HG02981 (cell line): ENCODE results near the gene BEST4.
"Not testable (repeated sequence)": the region's sequence is repeated elsewhere in the genome, so short reads cannot be mapped to it uniquely, and the experiment has no call there.

Experiments used
- ATAC-seq: cut with Tn5 transposase; IDR thresholded peaks from one replicate; pipeline ENCODE4 v1.9.1; 2021; ENCODE audit warnings: mild to moderate bottlenecking, moderate library complexity; ENCODE audit not compliant: unreplicated experiment

Gene BEST4

GRCh38 chr1:44819608-44820327 is 31.8 kb upstream of the BEST4 start:
- peak; percentile 81 for ATAC-seq

GRCh38 chr1:44819196-44819607 is 31.2 kb upstream of the BEST4 start:
- no peak for ATAC-seq

- ATAC-seq, result no peak
Observed at GRCh38 chr1:44817771-44818495, 30.0 kb upstream of the BEST4 start.

- ATAC-seq, result no peak
Observed at GRCh38 chr1:44817307-44817706, 29.3 kb upstream of the BEST4 start.

GRCh38 chr1:44815926-44816325 is 28.0 kb upstream of the BEST4 start:
- not testable (repeated sequence) for ATAC-seq

- ATAC-seq, result no peak
Observed at GRCh38 chr1:44812822-44813543, 25.0 kb upstream of the BEST4 start.

- no peak for ATAC-seq
Observed at GRCh38 chr1:44811234-44811633, 23.3 kb upstream of the BEST4 start.

- ATAC-seq, result not testable (repeated sequence)
Observed at GRCh38 chr1:44810762-44811105, 22.8 kb upstream of the BEST4 start.

GRCh38 chr1:44810101-44810761 is 22.3 kb upstream of the BEST4 start:
- no peak for ATAC-seq

GRCh38 chr1:44808938-44809917 is 21.3 kb upstream of the BEST4 start:
- ATAC-seq, result peak; percentile 39

- ATAC-seq, result peak; percentile 28
Observed at GRCh38 chr1:44808063-44808937, 20.3 kb upstream of the BEST4 start, which contains the start of gene BTBD19. Gene BTBD19 (plus strand): TSS chr1:44808523. CDS start chr1:44808821, 298 bp downstream.

- peak; percentile 40 for ATAC-seq
Observed at GRCh38 chr1:44807364-44808062, 19.5 kb upstream of the BEST4 start.

- no peak for ATAC-seq
Observed at GRCh38 chr1:44806704-44807363, 18.9 kb upstream of the BEST4 start, which contains the start of gene DYNLT4. Gene DYNLT4 (minus strand): TSS chr1:44807351. CDS start chr1:44806668, 683 bp downstream.

- no peak for ATAC-seq
Observed at GRCh38 chr1:44806025-44806703, 18.2 kb upstream of the BEST4 start.

GRCh38 chr1:44805311-44806024 is 17.5 kb upstream of the BEST4 start:
- no peak for ATAC-seq

GRCh38 chr1:44803312-44804095 is 15.5 kb upstream of the BEST4 start:
- no peak for ATAC-seq
